KMS-11 (cell line): ENCODE data around the gene WWC1.

ENCODE experiments used
- H2AFZ ChIP-seq: fragments of 200-600 bp; sonication (generic); 2 replicates; pipeline ENCODE4 v1.6.1; 2016; ENCODE audit warnings: antibody characterized with exemption, mixed run types, low read depth
- H3K27ac ChIP-seq: fragments of 200-600 bp; sonication (generic); 2 replicates; pipeline ENCODE4 v1.6.1; 2016; ENCODE audit warnings: mild to moderate bottlenecking, mixed run types
- H3K27me3 ChIP-seq: fragments of 200-600 bp; sonication (generic); 2 replicates; pipeline ENCODE4 v1.6.1; 2017; ENCODE audit warnings: mild to moderate bottlenecking, low read depth, mixed run types, moderate library complexity; ENCODE audit not compliant: insufficient read depth
- H3K36me3 ChIP-seq: fragments of 200-600 bp; sonication (generic); 2 replicates; pipeline ENCODE4 v1.6.1; 2017; ENCODE audit warnings: mild to moderate bottlenecking, mixed run types; ENCODE audit not compliant: insufficient read depth
- H3K4me1 ChIP-seq: fragments of 200-600 bp; sonication (generic); 2 replicates; pipeline ENCODE4 v1.6.1; 2016; ENCODE audit warnings: mild to moderate bottlenecking, low read depth, mixed run types; ENCODE audit not compliant: poor library complexity, severe bottlenecking
- H3K4me2 ChIP-seq: fragments of 200-600 bp; sonication (generic); 2 replicates; pipeline ENCODE4 v1.7.0; 2016; ENCODE audit warnings: mild to moderate bottlenecking, mixed run types
- H3K4me3 ChIP-seq: fragments of 200-600 bp; sonication (generic); IDR thresholded peaks from 2 replicates; pipeline ENCODE4 v1.6.1; 2017; ENCODE audit warnings: low read depth, low read length, mixed read lengths; ENCODE audit not compliant: insufficient read depth
- H3K79me2 ChIP-seq: fragments of 200-600 bp; sonication (generic); 2 replicates; pipeline ENCODE4 v1.6.1; 2016; ENCODE audit warnings: low read depth, mixed run types; ENCODE audit not compliant: insufficient read depth
- H3K9ac ChIP-seq: fragments of 200-600 bp; sonication (generic); 2 replicates; pipeline ENCODE4 v1.6.1; 2016; ENCODE audit warnings: mild to moderate bottlenecking, mixed run types
- H4K20me1 ChIP-seq: fragments of 200-600 bp; sonication (generic); 2 replicates; pipeline ENCODE4 v1.6.1; 2016; ENCODE audit warnings: mild to moderate bottlenecking, mixed run types; ENCODE audit not compliant: insufficient read depth
- CTCF ChIP-seq: fragments of 200-600 bp; sonication (generic); conservative IDR thresholded peaks from 2 replicates; pipeline ENCODE4 v1.6.1; 2017; ENCODE audit warnings: low read depth, mild to moderate bottlenecking, antibody characterized with exemption, low read length, moderate library complexity, mixed read lengths

Gene WWC1

GRCh38 chr5:168353216-168353957, 61.9 kb downstream of the WWC1 start:
- H4K20me1 ChIP-seq: no peaks in the 10 kb centered on the region
- no peaks in the 10 kb centered on the region for H3K27me3 ChIP-seq
- H3K27ac ChIP-seq: no peak overlapping the region
- H3K4me3 ChIP-seq: no peak overlapping the region
- H3K4me1 ChIP-seq: no peaks in the 10 kb centered on the region
- H3K79me2 ChIP-seq: no peaks in the 10 kb centered on the region
- no peak overlapping the region for H3K4me2 ChIP-seq
- no peak overlapping the region for H2AFZ ChIP-seq
- no peak for TF ChIP-seq CTCF
- no peaks in the 10 kb centered on the region for H3K36me3 ChIP-seq
- H3K9ac ChIP-seq: no peak overlapping the region

- TF ChIP-seq CTCF: no peak
- Histone ChIP-seq H3K4me1 (no peaks in the 10 kb centered on the region), H3K9ac (no peak overlapping the region), H3K27ac (no peak overlapping the region), H3K27me3 (no peaks in the 10 kb centered on the region), H3K79me2 (no peaks in the 10 kb centered on the region), H2AFZ (no peak overlapping the region), H4K20me1 (no peaks in the 10 kb centered on the region), H3K4me2 (no peak overlapping the region), H3K36me3 (no peaks in the 10 kb centered on the region), H3K4me3 (no peak overlapping the region)
These were observed 63.0 kb downstream of the WWC1 start for GRCh38 chr5:168354397-168354796.

GRCh38 chr5:168356171-168356570, 64.7 kb downstream of the WWC1 start:
- Histone ChIP-seq H2AFZ (no peak overlapping the region), H3K36me3 (no peaks in the 10 kb centered on the region), H3K4me2 (no peak overlapping the region), H3K27me3 (no peaks in the 10 kb centered on the region), H3K27ac (no peak overlapping the region), H4K20me1 (no peaks in the 10 kb centered on the region), H3K4me1 (no peaks in the 10 kb centered on the region), H3K9ac (no peak overlapping the region), H3K79me2 (no peaks in the 10 kb centered on the region), H3K4me3 (no peak overlapping the region)
- no peak for TF ChIP-seq CTCF

- Histone ChIP-seq H3K9ac (no peak overlapping the region), H3K36me3 (no peaks in the 10 kb centered on the region), H3K4me2 (no peak overlapping the region), H2AFZ (no peak overlapping the region), H3K27ac (no peak overlapping the region), H3K27me3 (no peaks in the 10 kb centered on the region), H3K4me3 (no peak overlapping the region), H4K20me1 (no peaks in the 10 kb centered on the region), H3K79me2 (no peaks in the 10 kb centered on the region), H3K4me1 (no peaks in the 10 kb centered on the region)
- no peak for TF ChIP-seq CTCF
These were observed 65.1 kb downstream of the WWC1 start for GRCh38 chr5:168356592-168356991.
